PC-9 (cell line): ENCODE results near the gene LARP4B. TPM values are rescaled to one million over a fixed set of nuclear protein-coding genes. Genes with fewer than 3 reads are reported as not detected.

Source experiments
- BruUV-seq: library from RNA; stranded (reverse); fragments of 400-500 nt; replicated peaks from 2 replicates; lab custom pipeline; 2021; lab: Mats Ljungman, UMichigan
- CTCF ChIA-PET: fragments of 300-600 bp; sonication (Branson Sonifier 250); formaldehyde crosslinking; loops from one replicate; lab custom pipeline; 2022; ENCODE audit warnings: antibody characterized with exemption; lab: Charles Lee
- POLR2A ChIA-PET: fragments of 300-600 bp; sonication (Branson Sonifier 250); formaldehyde crosslinking; loops from one replicate; lab custom pipeline; 2022; ENCODE audit warnings: antibody characterized with exemption; ENCODE audit not compliant: unreplicated experiment; lab: Charles Lee
- DNase-seq, 2 experiments: peaks; one replicate each; pipeline versions ENCODE4 v3.0.0 to v3.0.0-alpha.2; 2015 to 2022; ENCODE audit warnings: mixed read lengths in 1 of 2
- H2AFZ ChIP-seq: fragments of 200-600 bp; sonication (generic); 2 replicates; pipeline ENCODE4 v1.8.1; 2017; ENCODE audit warnings: antibody characterized with exemption
- H3F3A ChIP-seq: fragments of 200-600 bp; sonication (generic); 2 replicates; pipeline ENCODE4 v1.8.1; 2017; ENCODE audit warnings: antibody characterized with exemption, mild to moderate bottlenecking, low read depth; ENCODE audit not compliant: insufficient read depth
- H3K27ac ChIP-seq: fragments of 200-600 bp; sonication (generic); 2 replicates; pipeline ENCODE4 v1.6.1; 2016; ENCODE audit warnings: mixed run types
- H3K27me3 ChIP-seq: fragments of 200-600 bp; sonication (generic); 2 replicates; pipeline ENCODE4 v1.6.1; 2016; ENCODE audit warnings: low read depth, mixed run types; ENCODE audit not compliant: insufficient read depth
- H3K36me3 ChIP-seq: fragments of 200-600 bp; sonication (generic); 2 replicates; pipeline ENCODE4 v1.6.1; 2016; ENCODE audit warnings: low read depth, mixed run types
- H3K4me1 ChIP-seq: fragments of 200-600 bp; sonication (generic); replicated peaks from 2 replicates; pipeline ENCODE4 v1.6.1; 2016; ENCODE audit warnings: mixed run types; ENCODE audit not compliant: insufficient read depth
- H3K4me2 ChIP-seq: fragments of 200-600 bp; sonication (generic); 2 replicates; pipeline ENCODE4 v1.6.1; 2017; ENCODE audit warnings: mixed run types
- H3K4me3 ChIP-seq: fragments of 200-600 bp; sonication (generic); 2 replicates; pipeline ENCODE4 v1.6.1; 2016; ENCODE audit warnings: mixed run types
- H3K79me2 ChIP-seq: fragments of 200-600 bp; sonication (generic); 2 replicates; pipeline ENCODE4 v1.6.1; 2017; ENCODE audit warnings: low read depth, mixed run types
- H3K9me2 ChIP-seq: fragments of 200-600 bp; sonication (generic); 2 replicates; pipeline ENCODE4 v1.8.1; 2017; ENCODE audit warnings: mild to moderate bottlenecking; ENCODE audit not compliant: insufficient read depth
- H3K9me3 ChIP-seq: fragments of 200-600 bp; sonication (generic); 2 replicates; pipeline ENCODE4 v1.8.1; 2016; ENCODE audit warnings: low read depth; ENCODE audit not compliant: insufficient read depth
- H4K20me1 ChIP-seq: fragments of 200-600 bp; sonication (generic); 2 replicates; pipeline ENCODE4 v1.8.1; 2017; ENCODE audit not compliant: insufficient read depth
- EZH2 ChIP-seq: fragments of 200-600 bp; sonication (generic); IDR thresholded peaks from 2 replicates; pipeline ENCODE4 v1.8.0; 2017; ENCODE audit warnings: antibody characterized with exemption, low read depth
- intact Hi-C: fragments of 100-400 bp; cut with micrococcal nuclease; formaldehyde crosslinking; loops from one replicate; pipeline ENCODE4 v1.10.0; 2022; ENCODE audit not compliant: unreplicated experiment
- total RNA-seq: library from RNA; stranded (reverse); gene quantifications from 2 replicates; pipeline ENCODE4 v1.2.3, GENCODE V29; 2021
- TF ChIP-seq, protein P1 (sequence below): fragments of 200-600 bp; sonication (generic); conservative IDR thresholded peaks from 2 replicates; pipeline ENCODE4 v1.6.1; 2017; ENCODE audit warnings: mixed run types, antibody characterized with exemption, mild to moderate bottlenecking, moderate library complexity

LARP4B gene
- total RNA-seq, 1 experiment from 2014 or later = 93.4 TPM

DNA sequence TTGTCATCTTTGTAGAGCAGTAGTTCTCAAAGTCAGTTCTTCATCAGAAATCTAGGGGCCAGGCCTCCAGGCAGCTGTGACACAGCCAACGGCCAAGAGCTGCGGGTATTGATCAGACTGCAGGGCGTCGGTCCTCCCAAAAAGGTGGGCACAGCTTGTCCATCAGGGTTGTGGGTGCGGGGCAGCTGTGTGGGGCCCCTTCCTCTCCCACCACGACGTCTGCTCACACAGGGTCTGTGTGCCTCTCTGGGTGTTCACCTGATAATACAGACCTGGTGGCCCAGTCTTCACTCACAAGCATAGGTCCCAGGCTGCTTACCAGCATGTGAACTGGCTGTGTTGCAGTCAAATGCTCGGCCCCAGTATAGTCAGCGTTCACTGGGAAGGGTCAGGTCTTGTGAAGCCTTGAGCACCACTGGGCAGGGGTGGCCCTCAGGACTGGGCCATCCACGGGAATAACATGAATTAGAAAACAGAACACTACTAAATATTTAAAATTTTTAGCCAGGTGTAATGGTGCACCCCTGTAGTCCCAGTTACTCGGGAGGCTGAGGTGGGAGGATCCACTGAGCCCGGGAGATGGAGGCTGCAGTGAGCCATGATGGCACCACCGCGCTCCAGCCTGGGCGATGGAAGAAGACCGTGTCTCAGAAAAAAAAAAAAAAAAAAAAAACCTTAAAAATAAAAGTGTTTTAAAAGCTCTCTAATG, 139.3 kb downstream of the LARP4B start:
- H3K4me3 ChIP-seq = no peak overlapping the region
- no TSS peak for BruUV-seq
- H3K27ac ChIP-seq = no peak overlapping the region
- no peaks in the 10 kb centered on the region for H3K79me2 ChIP-seq
- no peak overlapping the region for H2AFZ ChIP-seq
- no peaks in the 10 kb centered on the region for H4K20me1 ChIP-seq
- intact Hi-C loops = no loop called here
- no peaks in the 10 kb centered on the region for H3K9me2 ChIP-seq
- POLR2A ChIA-PET = no interaction called here
- no peak for DNase-seq
- no peaks in the 10 kb centered on the region for H3K27me3 ChIP-seq
- no peak overlapping the region for H3K4me2 ChIP-seq
- TF ChIP-seq, protein P1, sequence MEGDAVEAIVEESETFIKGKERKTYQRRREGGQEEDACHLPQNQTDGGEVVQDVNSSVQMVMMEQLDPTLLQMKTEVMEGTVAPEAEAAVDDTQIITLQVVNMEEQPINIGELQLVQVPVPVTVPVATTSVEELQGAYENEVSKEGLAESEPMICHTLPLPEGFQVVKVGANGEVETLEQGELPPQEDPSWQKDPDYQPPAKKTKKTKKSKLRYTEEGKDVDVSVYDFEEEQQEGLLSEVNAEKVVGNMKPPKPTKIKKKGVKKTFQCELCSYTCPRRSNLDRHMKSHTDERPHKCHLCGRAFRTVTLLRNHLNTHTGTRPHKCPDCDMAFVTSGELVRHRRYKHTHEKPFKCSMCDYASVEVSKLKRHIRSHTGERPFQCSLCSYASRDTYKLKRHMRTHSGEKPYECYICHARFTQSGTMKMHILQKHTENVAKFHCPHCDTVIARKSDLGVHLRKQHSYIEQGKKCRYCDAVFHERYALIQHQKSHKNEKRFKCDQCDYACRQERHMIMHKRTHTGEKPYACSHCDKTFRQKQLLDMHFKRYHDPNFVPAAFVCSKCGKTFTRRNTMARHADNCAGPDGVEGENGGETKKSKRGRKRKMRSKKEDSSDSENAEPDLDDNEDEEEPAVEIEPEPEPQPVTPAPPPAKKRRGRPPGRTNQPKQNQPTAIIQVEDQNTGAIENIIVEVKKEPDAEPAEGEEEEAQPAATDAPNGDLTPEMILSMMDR = no peak
- no peak for TF ChIP-seq EZH2
- no peaks in the 10 kb centered on the region for H3K4me1 ChIP-seq
- 0 out of 2 replicates have a peak, but pooled peaks cover 3% of the 10 kb centered on the region for H3F3A ChIP-seq
- H3K36me3 ChIP-seq = no peaks in the 10 kb centered on the region
- CTCF ChIA-PET = no interaction called here
- H3K9me3 ChIP-seq = no peaks in the 10 kb centered on the region

DNA sequence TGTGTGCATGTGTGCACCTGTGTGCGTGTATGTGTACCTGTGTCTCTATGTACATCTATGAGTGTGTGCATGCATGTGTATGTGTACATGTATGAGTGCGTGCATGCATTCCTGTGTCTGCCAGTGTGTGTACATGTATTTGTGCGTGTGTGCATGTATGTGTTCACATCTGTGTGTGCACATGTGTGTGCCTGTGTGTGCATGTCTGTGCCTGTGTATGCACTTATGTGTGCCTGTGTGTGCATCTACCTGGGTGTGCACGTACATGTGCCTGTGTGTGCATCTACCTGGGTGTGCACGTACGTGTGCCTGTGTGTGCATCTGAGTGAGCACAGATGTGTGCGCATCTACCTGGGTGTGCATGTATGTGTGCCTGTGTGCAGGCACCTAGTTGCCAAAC, 139.9 kb downstream of the LARP4B start:
- Histone ChIP-seq H3K27ac (no peak overlapping the region), H3K79me2 (no peaks in the 10 kb centered on the region), H3K27me3 (no peaks in the 10 kb centered on the region), H4K20me1 (no peaks in the 10 kb centered on the region), H3F3A (0 out of 2 replicates have a peak, but pooled peaks cover 3% of the 10 kb centered on the region), H2AFZ (no peak overlapping the region), H3K36me3 (no peaks in the 10 kb centered on the region), H3K9me2 (no peaks in the 10 kb centered on the region), H3K4me3 (no peak overlapping the region), H3K4me1 (no peaks in the 10 kb centered on the region), H3K4me2 (no peak overlapping the region), H3K9me3 (no peaks in the 10 kb centered on the region)
- no TSS peak for BruUV-seq
- ChIA-PET POLR2A (no interaction called here), CTCF (no interaction called here)
- DNase-seq = no peak
- intact Hi-C loops = no loop called here
- TF ChIP-seq, protein P1 = no peak
- TF ChIP-seq EZH2 = no peak

DNA sequence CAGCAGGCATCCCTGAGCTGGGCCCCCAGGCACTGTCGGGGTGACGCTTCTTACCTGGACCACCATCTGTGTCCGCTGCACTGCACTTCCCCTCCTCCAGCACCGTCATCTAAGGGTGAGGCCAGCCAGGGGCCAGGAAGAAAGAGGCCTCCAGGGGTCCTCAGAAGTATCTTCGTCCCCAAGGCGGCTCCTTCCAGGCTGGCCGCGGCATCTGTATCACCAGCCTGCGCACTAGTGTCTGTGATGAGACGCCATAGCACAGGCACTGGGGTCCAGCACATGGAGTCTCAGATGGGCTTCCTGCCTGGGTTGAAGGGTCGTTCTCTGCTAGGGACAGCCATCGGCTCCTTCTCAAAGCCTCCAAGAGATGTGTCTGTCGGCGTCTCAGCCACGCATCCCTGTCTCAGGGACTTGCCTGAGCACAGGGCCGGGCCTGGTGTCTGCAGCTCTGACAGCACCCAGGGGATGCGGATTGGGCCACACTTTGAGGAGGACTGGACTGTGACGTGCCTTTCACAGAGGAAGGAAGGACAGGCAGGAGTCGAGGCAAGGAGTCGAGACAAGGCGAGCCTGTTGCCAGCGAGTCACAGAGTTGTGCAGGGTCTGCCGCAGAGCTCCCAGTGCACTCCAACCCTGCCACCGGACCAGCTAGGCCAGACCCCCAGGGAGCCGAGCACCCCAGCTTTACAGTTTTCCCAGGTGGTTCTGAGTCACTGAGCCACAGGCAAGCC, 140.5 kb downstream of the LARP4B start:
- 0 out of 2 replicates have a peak, but pooled peaks cover 3% of the 10 kb centered on the region for H3F3A ChIP-seq

More for the DNA sequence above, 140.5 kb downstream of the LARP4B start:
- no peaks in the 10 kb centered on the region for H3K9me2 ChIP-seq
- TF ChIP-seq, protein P1 = no peak
- no peak for TF ChIP-seq EZH2
- no peaks in the 10 kb centered on the region for H3K9me3 ChIP-seq
- no peaks in the 10 kb centered on the region for H3K36me3 ChIP-seq
- intact Hi-C loops = no loop called here
- ChIA-PET POLR2A (no interaction called here), CTCF (no interaction called here)
- no peaks in the 10 kb centered on the region for H3K27me3 ChIP-seq
- no peak overlapping the region for H3K4me3 ChIP-seq
- H4K20me1 ChIP-seq = no peaks in the 10 kb centered on the region
- H3K4me1 ChIP-seq = no peaks in the 10 kb centered on the region
- no peak overlapping the region for H3K4me2 ChIP-seq
- no peaks in the 10 kb centered on the region for H3K79me2 ChIP-seq
- H3K27ac ChIP-seq = no peak overlapping the region
- H2AFZ ChIP-seq = no peak overlapping the region
- no TSS peak for BruUV-seq
- DNase-seq = no peak
